SK-N-SH (cell line): ENCODE measurements around the gene CLMN.

Experiments used
- CTCF ChIP-seq: fragments of 200-600 bp; sonication (generic); IDR thresholded peaks from 2 replicates; pipeline ENCODE4 v1.6.1; 2017; ENCODE audit warnings: antibody characterized with exemption, mild to moderate bottlenecking, moderate library complexity
- EP300 ChIP-seq, 2 experiments: IDR thresholded peaks; 2 replicates each; pipeline versions ENCODE4 v1.4.0 to v1.6.1; 2012; ENCODE audit warnings: borderline replicate concordance in 1 of 2, low read depth in 1 of 2, low read length in 1 of 2
- FOXM1 ChIP-seq: IDR thresholded peaks from 2 replicates; pipeline ENCODE4 v1.4.0; 2012; ENCODE audit warnings: low read depth, mild to moderate bottlenecking
- GABPA ChIP-seq: IDR thresholded peaks from 2 replicates; pipeline ENCODE4 v1.4.0; 2012; ENCODE audit warnings: low read depth, mild to moderate bottlenecking
- JUND ChIP-seq: IDR thresholded peaks from 2 replicates; pipeline ENCODE4 v1.4.0; 2012
- POLR2AphosphoS5 ChIP-seq: IDR thresholded peaks from 2 replicates; pipeline ENCODE4 v1.6.1; 2012; ENCODE audit warnings: low read depth, low read length
- RAD21 ChIP-seq: IDR thresholded peaks from 2 replicates; pipeline ENCODE4 v1.6.1; 2012; ENCODE audit warnings: mild to moderate bottlenecking, low read length
- TAF1 ChIP-seq: IDR thresholded peaks from 2 replicates; pipeline ENCODE4 v1.6.1; 2012; ENCODE audit warnings: low read depth, mild to moderate bottlenecking, low read length, moderate library complexity, borderline replicate concordance
- TCF12 ChIP-seq: IDR thresholded peaks from 2 replicates; pipeline ENCODE4 v1.4.0; 2012
- TEAD4 ChIP-seq: IDR thresholded peaks from 2 replicates; pipeline ENCODE4 v1.4.0; 2012; ENCODE audit warnings: mild to moderate bottlenecking, borderline replicate concordance; ENCODE audit not compliant: insufficient read depth
- TF ChIP-seq, protein P1 (sequence below): IDR thresholded peaks from 2 replicates; pipeline ENCODE4 v1.6.1; 2012; ENCODE audit warnings: mild to moderate bottlenecking, low read depth, low read length, moderate library complexity
- TF ChIP-seq, protein P2 (sequence below): IDR thresholded peaks from 2 replicates; pipeline ENCODE4 v1.4.0; 2012; ENCODE audit warnings: low read depth, borderline replicate concordance
- TF ChIP-seq, protein P3 (sequence below): IDR thresholded peaks from 2 replicates; pipeline ENCODE4 v1.4.0; 2012; ENCODE audit warnings: low read depth

GRCh38 chr14:95256002-95256775, 63.5 kb downstream of the CLMN start:
- TF ChIP-seq RAD21 (no peak), CTCF (no peak), POLR2AphosphoS5 (no peak), FOXM1 (no peak), TAF1 (no peak), EP300 (IDR thresholded peaks at IDR 0.05; ENCODE audit: borderline replicate concordance in 1 of 2, low read depth in 1 of 2, low read length in 1 of 2) (no peak), JUND (no peak), TCF12 (no peak), TEAD4 (no peak), GABPA (no peak)
- TF ChIP-seq, protein P1, sequence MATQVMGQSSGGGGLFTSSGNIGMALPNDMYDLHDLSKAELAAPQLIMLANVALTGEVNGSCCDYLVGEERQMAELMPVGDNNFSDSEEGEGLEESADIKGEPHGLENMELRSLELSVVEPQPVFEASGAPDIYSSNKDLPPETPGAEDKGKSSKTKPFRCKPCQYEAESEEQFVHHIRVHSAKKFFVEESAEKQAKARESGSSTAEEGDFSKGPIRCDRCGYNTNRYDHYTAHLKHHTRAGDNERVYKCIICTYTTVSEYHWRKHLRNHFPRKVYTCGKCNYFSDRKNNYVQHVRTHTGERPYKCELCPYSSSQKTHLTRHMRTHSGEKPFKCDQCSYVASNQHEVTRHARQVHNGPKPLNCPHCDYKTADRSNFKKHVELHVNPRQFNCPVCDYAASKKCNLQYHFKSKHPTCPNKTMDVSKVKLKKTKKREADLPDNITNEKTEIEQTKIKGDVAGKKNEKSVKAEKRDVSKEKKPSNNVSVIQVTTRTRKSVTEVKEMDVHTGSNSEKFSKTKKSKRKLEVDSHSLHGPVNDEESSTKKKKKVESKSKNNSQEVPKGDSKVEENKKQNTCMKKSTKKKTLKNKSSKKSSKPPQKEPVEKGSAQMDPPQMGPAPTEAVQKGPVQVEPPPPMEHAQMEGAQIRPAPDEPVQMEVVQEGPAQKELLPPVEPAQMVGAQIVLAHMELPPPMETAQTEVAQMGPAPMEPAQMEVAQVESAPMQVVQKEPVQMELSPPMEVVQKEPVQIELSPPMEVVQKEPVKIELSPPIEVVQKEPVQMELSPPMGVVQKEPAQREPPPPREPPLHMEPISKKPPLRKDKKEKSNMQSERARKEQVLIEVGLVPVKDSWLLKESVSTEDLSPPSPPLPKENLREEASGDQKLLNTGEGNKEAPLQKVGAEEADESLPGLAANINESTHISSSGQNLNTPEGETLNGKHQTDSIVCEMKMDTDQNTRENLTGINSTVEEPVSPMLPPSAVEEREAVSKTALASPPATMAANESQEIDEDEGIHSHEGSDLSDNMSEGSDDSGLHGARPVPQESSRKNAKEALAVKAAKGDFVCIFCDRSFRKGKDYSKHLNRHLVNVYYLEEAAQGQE: no peak
- TF ChIP-seq, protein P2, sequence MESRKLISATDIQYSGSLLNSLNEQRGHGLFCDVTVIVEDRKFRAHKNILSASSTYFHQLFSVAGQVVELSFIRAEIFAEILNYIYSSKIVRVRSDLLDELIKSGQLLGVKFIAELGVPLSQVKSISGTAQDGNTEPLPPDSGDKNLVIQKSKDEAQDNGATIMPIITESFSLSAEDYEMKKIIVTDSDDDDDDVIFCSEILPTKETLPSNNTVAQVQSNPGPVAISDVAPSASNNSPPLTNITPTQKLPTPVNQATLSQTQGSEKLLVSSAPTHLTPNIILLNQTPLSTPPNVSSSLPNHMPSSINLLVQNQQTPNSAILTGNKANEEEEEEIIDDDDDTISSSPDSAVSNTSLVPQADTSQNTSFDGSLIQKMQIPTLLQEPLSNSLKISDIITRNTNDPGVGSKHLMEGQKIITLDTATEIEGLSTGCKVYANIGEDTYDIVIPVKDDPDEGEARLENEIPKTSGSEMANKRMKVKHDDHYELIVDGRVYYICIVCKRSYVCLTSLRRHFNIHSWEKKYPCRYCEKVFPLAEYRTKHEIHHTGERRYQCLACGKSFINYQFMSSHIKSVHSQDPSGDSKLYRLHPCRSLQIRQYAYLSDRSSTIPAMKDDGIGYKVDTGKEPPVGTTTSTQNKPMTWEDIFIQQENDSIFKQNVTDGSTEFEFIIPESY: no peak
- TF ChIP-seq, protein P3, sequence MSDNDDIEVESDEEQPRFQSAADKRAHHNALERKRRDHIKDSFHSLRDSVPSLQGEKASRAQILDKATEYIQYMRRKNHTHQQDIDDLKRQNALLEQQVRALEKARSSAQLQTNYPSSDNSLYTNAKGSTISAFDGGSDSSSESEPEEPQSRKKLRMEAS: no peak
